Thyroid gland (tissue), 4 donors: Measurements from ENCODE around the gene VWA2.

Source experiments
- CTCF ChIP-seq, 6 experiments: fragments of 200-600 bp in 3 of 6; fragments of 450-650 bp in 3 of 6; sonication (generic) in 3 of 6; IDR thresholded peaks; one replicate each; pipeline ENCODE4 v1.5.1; 2016 to 2019; ENCODE audit warnings: antibody characterized with exemption in 6 of 6, mild to moderate bottlenecking in 2 of 6, inconsistent platforms in 1 of 6, moderate library complexity in 1 of 6
- POLR2A ChIP-seq, 2 donors: fragments of 450-650 bp; IDR thresholded peaks; one replicate each; pipeline ENCODE4 v1.6.1; 2017; ENCODE audit warnings: antibody characterized with exemption in 2 of 2, mild to moderate bottlenecking in 2 of 2, moderate library complexity in 1 of 2

DNA sequence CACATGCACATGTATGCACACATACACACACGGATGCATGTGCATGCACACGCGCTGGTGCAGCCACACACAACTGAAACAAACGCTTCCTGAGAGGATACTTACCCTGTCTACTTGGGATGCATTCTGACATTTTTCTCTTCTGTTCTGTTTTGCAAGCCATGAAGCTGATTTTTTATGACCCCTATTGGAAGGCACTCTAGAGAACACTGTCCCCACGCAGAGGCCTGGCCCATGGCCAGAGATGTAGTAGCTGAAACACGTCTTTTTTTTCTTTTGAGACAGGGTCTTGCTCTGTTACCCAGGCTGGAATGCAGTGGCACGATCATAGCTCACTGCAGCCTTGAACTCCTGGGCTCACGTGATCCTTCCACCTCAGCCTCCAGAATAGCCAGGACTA is 47.9 kb downstream of the VWA2 start:
- TF ChIP-seq CTCF (IDR thresholded peaks at IDR 0.05) (no peak), POLR2A (IDR thresholded peaks at IDR 0.05) (no peak)
